Subcutaneous adipose tissue (tissue), 4 donors: ENCODE data around the gene MYO10. TPM values are rescaled to one million over a fixed set of nuclear protein-coding genes. Genes with fewer than 3 reads are reported as not detected.

Source experiments
- CTCF ChIP-seq: fragments of 450-650 bp; IDR thresholded peaks from one replicate; pipeline ENCODE4 v1.5.1; 2016; ENCODE audit warnings: low read depth, mild to moderate bottlenecking, control low read depth, antibody characterized with exemption, moderate library complexity
- total RNA-seq, 4 donors: library from RNA; depleted of rRNA; stranded (reverse); fragments of >200 nt; gene quantifications; one replicate each; pipeline ENCODE4 v1.1.0, GENCODE V29; 2016

MYO10 gene
- total RNA-seq, 4 donors from 2014 or later = 7.0 to 33.0 (median 9.3) TPM

- TF ChIP-seq CTCF = no peak
These were observed 293.2 kb downstream of the MYO10 start for GRCh38 chr5:16642867-16643266.

- TF ChIP-seq CTCF = no peak
These were observed 296.9 kb downstream of the MYO10 start for GRCh38 chr5:16639206-16639605.

GRCh38 chr5:16628376-16628775 is 307.7 kb downstream of the MYO10 start:
- no peak for TF ChIP-seq CTCF

GRCh38 chr5:16626696-16627264 is 309.3 kb downstream of the MYO10 start:
- no peak for TF ChIP-seq CTCF

- no peak for TF ChIP-seq CTCF
These were observed 311.0 kb downstream of the MYO10 start for GRCh38 chr5:16625096-16625495.

- TF ChIP-seq CTCF = no peak
These were observed 317.0 kb downstream of the MYO10 start for GRCh38 chr5:16619136-16619535.

GRCh38 chr5:16618138-16618897 is 317.8 kb downstream of the MYO10 start:
- TF ChIP-seq CTCF = no peak
